GM13977 (cell line): ENCODE results near the gene TULP4.
"Not testable (repeated sequence)": the region's sequence is repeated elsewhere in the genome, so short reads cannot be mapped to it uniquely, and the experiment has no call there.

ENCODE experiments used
- DNase-seq: peaks from one replicate; pipeline ENCODE4 v3.0.0; 2012; ENCODE audit warnings: low spot score
- in situ Hi-C: fragments of 300-500 bp; cut with MboI; formaldehyde crosslinking; loops from one replicate; pipeline ENCODE4 v1.12.0; 2022; ENCODE audit warnings: low sequenced_read_pairs, low pct_unique_long_range_greater_than_20kb, mixed read lengths, inconsistent platforms; ENCODE audit not compliant: unreplicated experiment
- TF ChIP-seq, protein P1 (sequence below): IDR thresholded peaks from 2 replicates; pipeline ENCODE4 v1.5.1; 2012; ENCODE audit warnings: mild to moderate bottlenecking, control low read depth; ENCODE audit not compliant: insufficient read depth; ENCODE audit errors: extremely low read depth, missing control alignments

The TULP4 gene

DNA sequence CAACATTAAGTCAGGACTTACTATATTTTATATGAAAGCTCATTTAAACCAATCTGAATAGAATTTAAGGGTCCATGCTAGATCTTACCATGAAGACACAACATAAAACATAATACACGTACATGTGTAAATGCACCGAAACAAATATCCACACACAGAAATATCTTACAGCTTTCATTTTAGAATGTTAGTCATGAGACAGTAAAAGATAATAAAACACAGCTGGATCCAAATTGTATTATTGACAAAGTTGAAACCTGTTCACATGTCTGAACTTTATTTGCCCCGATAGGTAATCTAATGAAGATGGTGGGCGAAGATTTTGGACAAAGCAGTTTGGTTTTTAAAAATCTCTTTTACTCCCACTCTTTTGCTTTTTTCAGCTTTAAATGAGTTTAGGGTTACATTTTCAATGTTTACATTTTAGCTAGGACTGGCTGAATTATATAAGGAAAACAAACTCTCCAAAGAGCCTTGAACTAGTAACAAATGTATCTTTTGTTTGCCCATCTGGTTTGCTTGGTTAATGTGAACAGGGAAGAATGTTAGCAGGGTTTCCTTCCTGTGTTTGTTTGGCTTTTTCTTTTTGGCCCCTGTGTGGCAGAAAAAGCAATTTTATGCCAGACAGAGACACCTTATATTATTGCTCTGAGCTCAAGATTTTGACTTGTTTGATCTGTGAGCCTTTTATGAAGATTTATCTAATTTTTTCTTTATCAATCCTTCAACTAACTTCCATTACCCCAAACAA, 242.5 kb downstream of the TULP4 start:
- TF ChIP-seq, protein P1, sequence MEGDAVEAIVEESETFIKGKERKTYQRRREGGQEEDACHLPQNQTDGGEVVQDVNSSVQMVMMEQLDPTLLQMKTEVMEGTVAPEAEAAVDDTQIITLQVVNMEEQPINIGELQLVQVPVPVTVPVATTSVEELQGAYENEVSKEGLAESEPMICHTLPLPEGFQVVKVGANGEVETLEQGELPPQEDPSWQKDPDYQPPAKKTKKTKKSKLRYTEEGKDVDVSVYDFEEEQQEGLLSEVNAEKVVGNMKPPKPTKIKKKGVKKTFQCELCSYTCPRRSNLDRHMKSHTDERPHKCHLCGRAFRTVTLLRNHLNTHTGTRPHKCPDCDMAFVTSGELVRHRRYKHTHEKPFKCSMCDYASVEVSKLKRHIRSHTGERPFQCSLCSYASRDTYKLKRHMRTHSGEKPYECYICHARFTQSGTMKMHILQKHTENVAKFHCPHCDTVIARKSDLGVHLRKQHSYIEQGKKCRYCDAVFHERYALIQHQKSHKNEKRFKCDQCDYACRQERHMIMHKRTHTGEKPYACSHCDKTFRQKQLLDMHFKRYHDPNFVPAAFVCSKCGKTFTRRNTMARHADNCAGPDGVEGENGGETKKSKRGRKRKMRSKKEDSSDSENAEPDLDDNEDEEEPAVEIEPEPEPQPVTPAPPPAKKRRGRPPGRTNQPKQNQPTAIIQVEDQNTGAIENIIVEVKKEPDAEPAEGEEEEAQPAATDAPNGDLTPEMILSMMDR: no peak
- DNase-seq: no peak
- in situ Hi-C loops: no loop called here

DNA sequence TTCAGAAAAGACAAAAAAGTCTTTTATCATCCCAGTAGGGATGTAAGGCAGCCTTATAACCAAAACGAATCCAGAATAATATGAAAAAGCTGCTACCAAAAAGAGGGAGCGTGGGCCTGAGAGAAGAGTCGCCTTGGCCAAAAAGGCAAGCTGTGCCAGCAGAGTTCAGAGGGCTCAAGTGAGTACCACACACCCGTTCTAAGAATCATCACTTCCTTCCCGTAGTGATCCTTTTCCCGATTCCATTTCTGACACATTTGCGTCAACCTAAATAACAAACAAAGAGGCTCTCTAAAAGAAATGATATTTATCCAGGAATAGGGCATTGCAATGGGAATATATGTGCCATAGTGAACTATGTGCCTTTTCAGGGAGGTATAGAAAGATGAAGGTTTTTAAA, 243.8 kb downstream of the TULP4 start:
- TF ChIP-seq, protein P1: no peak
- DNase-seq: no peak
- in situ Hi-C loops: no loop called here

DNA sequence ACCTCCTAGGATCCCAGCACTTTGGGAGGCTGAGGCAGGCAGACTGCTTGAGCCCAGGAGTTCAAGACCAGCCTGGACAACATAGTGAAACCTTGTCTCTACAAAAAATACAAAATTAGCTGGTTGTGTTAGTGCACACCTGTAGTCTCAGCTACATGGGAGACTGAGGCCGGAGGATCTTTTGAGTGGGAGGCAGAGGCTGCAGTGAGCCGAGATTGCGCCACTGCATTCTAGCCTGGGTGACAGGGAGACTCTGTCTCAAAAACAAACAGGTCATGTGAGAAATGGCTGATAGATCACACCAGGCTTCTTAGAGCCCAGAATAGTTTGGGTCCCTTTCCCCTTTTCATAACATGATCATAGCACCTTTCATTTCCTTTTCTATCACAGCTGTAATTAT, 244.8 kb downstream of the TULP4 start:
- DNase-seq, in situ Hi-C loops: not testable (repeated sequence)

DNA sequence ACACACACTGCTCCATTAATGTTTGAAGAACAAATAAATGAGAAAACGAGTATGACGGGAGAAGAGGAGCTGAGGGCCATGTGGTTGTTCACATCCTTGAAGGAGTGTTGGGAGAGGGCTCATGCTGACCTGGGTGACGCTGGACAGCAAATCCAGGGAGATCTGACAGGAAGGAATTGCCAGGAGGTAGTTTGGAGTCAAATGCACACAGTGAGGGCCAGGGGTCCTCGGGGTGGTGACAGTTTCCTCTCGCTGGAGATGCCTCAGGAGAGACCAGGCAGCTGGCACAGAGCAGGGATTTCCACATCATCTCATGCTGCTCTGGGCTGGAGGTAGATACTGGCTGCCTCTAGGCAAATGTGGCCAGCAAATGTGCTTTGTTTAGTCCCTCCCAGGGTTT, 245.7 kb downstream of the TULP4 start:
- DNase-seq: no peak
- TF ChIP-seq, protein P1: no peak
- in situ Hi-C loops: no loop called here

DNA sequence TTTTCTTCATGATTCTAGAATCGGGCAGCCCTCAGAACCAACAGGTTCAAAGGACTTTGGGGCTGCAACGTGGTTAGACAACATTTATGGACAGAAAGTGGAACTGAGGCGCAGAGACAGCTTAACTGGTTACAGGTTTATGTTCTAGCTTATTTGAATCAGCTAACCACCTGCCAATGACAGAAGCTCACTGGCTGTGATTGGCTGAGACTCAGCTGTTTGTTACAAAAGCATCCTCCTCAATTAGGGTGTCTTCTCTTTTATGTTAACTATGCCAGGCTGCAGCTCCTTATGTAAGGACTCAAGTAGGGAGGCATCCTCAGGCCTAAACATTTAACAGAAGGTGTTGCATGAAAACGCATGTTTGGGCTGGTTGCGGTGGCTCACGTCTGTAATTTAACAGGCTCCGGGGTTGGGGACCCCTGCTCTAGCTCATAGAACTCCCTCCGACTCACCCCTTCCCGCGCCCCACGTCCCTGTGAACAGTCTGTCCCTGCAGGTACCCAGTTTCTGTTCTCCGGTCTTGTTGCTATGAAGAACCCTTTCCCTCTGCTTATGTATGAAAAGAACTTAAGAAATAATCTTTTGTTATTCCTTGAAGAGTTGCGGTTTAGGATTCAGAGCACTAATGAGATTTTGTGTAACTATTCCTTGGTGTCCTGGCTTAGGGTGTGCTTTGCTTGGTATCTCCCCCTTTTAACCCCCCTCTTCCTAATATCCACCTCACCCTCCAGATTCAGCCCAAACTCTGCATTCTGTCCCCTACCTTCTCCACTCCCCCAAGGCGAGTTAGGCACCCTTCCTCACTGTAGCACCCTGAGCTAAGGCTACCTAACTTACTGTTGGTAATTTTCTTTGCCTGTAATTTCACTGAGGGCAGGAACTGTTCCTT, 246.4 kb downstream of the TULP4 start:
- DNase-seq: no peak
- in situ Hi-C loops: no loop called here
- TF ChIP-seq, protein P1: no peak

DNA sequence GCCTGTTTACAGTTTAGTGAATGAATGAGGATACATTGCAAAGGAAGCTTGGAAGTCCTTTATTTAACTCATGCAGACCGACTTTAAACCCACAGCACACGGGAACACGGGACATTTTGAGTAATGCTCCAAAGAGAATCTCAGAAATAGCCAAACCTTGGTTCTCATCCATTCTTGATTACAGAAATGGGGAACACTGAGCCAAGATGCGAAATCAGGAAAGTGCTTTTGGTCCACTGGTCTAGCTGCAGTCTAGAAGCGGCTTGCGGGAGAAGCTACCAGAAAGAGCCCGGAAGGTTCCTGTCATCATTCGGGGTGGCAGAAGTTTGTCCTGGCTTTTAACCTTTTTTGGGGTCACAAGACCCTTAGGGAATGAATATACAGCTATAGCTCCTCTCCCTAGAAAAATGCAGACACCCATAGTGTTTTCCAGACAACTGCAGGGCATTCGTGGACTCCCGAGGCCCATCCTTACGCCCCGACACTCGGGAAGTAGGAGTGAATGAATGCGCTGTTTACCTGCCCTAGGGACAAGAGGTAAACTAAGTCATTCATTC, 247.2 kb downstream of the TULP4 start:
- in situ Hi-C loops: no loop called here
- TF ChIP-seq, protein P1: no peak
- no peak for DNase-seq
